ENCODE measurements around the gene ZNRD2.
A peak's percentile ranks its signal among the peaks of the same experiment; 100 is the strongest.

The ZNRD2 gene

GRCh38 chr11:65592858-65593517, 22.7 kb downstream of the ZNRD2 start:
- no peak for TF ChIP-seq EZH2phosphoT487 (conservative IDR thresholded peaks at IDR 0.05; ENCODE audit: low read length)
- TF ChIP-seq, protein P1, sequence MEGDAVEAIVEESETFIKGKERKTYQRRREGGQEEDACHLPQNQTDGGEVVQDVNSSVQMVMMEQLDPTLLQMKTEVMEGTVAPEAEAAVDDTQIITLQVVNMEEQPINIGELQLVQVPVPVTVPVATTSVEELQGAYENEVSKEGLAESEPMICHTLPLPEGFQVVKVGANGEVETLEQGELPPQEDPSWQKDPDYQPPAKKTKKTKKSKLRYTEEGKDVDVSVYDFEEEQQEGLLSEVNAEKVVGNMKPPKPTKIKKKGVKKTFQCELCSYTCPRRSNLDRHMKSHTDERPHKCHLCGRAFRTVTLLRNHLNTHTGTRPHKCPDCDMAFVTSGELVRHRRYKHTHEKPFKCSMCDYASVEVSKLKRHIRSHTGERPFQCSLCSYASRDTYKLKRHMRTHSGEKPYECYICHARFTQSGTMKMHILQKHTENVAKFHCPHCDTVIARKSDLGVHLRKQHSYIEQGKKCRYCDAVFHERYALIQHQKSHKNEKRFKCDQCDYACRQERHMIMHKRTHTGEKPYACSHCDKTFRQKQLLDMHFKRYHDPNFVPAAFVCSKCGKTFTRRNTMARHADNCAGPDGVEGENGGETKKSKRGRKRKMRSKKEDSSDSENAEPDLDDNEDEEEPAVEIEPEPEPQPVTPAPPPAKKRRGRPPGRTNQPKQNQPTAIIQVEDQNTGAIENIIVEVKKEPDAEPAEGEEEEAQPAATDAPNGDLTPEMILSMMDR (IDR thresholded peaks at IDR 0.05; ENCODE audit: insufficient read depth, low read length, poor library complexity, severe bottlenecking), result no peak
- no peaks in the 10 kb centered on the region for H3K9me3 ChIP-seq (ENCODE audit: insufficient read depth, low read length)
- H3K36me3 ChIP-seq (ENCODE audit: low read length), result no peaks in the 10 kb centered on the region
- H3K9ac ChIP-seq (ENCODE audit: low read length), result no peak overlapping the region
- H4K20me1 ChIP-seq (ENCODE audit: low read depth, low read length), result no peaks in the 10 kb centered on the region
- no peak overlapping the region for H3K27ac ChIP-seq (ENCODE audit: low read depth, low read length)
- no peak overlapping the region for H3K4me2 ChIP-seq (ENCODE audit: low read depth, low read length, poor library complexity, severe bottlenecking)
- H3K4me3 ChIP-seq (ENCODE audit: insufficient read depth, low read length, poor library complexity, severe bottlenecking), result no peak overlapping the region
- no peak overlapping the region for H2AFZ ChIP-seq (ENCODE audit: low read depth, low read length, severe bottlenecking)
- no peaks in the 10 kb centered on the region for H3F3A ChIP-seq (ENCODE audit: insufficient read depth)
- H3K27me3 ChIP-seq (ENCODE audit: low read length), result no peaks in the 10 kb centered on the region
- no peaks in the 10 kb centered on the region for H3K79me2 ChIP-seq (ENCODE audit: insufficient read depth, low read length)
- no peaks in the 10 kb centered on the region for H3K9me2 ChIP-seq (replicated peaks; ENCODE audit: insufficient read depth, low read length)

- Histone ChIP-seq H3K79me2 (ENCODE audit: insufficient read depth, low read length) (no peaks in the 10 kb centered on the region), H3K9ac (ENCODE audit: low read length) (no peak overlapping the region), H3K27me3 (ENCODE audit: low read length) (no peaks in the 10 kb centered on the region), H3K36me3 (ENCODE audit: low read length) (no peaks in the 10 kb centered on the region), H3K4me3 (ENCODE audit: insufficient read depth, low read length, poor library complexity, severe bottlenecking) (no peak overlapping the region), H3K9me3 (ENCODE audit: insufficient read depth, low read length) (no peaks in the 10 kb centered on the region), H4K20me1 (ENCODE audit: low read depth, low read length) (no peaks in the 10 kb centered on the region), H3K9me2 (replicated peaks; ENCODE audit: insufficient read depth, low read length) (no peaks in the 10 kb centered on the region), H3K27ac (ENCODE audit: low read depth, low read length) (no peak overlapping the region), H3K4me2 (ENCODE audit: low read depth, low read length, poor library complexity, severe bottlenecking) (no peak overlapping the region), H3F3A (ENCODE audit: insufficient read depth) (no peaks in the 10 kb centered on the region), H2AFZ (ENCODE audit: low read depth, low read length, severe bottlenecking) (no peak overlapping the region)
- TF ChIP-seq, protein P1 (IDR thresholded peaks at IDR 0.05; ENCODE audit: insufficient read depth, low read length, poor library complexity, severe bottlenecking), result peak; percentile 43
- no peak for TF ChIP-seq EZH2phosphoT487 (conservative IDR thresholded peaks at IDR 0.05; ENCODE audit: low read length)
These were observed 23.5 kb downstream of the ZNRD2 start for GRCh38 chr11:65593518-65594414.

- no peak for TF ChIP-seq EZH2phosphoT487 (conservative IDR thresholded peaks at IDR 0.05; ENCODE audit: low read length)
- TF ChIP-seq, protein P1 (IDR thresholded peaks at IDR 0.05; ENCODE audit: insufficient read depth, low read length, poor library complexity, severe bottlenecking), result no peak
- H3F3A ChIP-seq (ENCODE audit: insufficient read depth), result no peaks in the 10 kb centered on the region
- H3K9me2 ChIP-seq (replicated peaks; ENCODE audit: insufficient read depth, low read length), result no peaks in the 10 kb centered on the region
- H3K27me3 ChIP-seq (ENCODE audit: low read length), result no peaks in the 10 kb centered on the region
- no peaks in the 10 kb centered on the region for H3K79me2 ChIP-seq (ENCODE audit: insufficient read depth, low read length)
- no peak overlapping the region for H3K4me3 ChIP-seq (ENCODE audit: insufficient read depth, low read length, poor library complexity, severe bottlenecking)
- H2AFZ ChIP-seq (ENCODE audit: low read depth, low read length, severe bottlenecking), result no peak overlapping the region
- no peak overlapping the region for H3K4me2 ChIP-seq (ENCODE audit: low read depth, low read length, poor library complexity, severe bottlenecking)
- no peaks in the 10 kb centered on the region for H3K36me3 ChIP-seq (ENCODE audit: low read length)
- H4K20me1 ChIP-seq (ENCODE audit: low read depth, low read length), result no peaks in the 10 kb centered on the region
- no peak overlapping the region for H3K9ac ChIP-seq (ENCODE audit: low read length)
- no peak overlapping the region for H3K27ac ChIP-seq (ENCODE audit: low read depth, low read length)
- H3K9me3 ChIP-seq (ENCODE audit: insufficient read depth, low read length), result no peaks in the 10 kb centered on the region
These were observed 24.9 kb downstream of the ZNRD2 start for GRCh38 chr11:65595131-65595530.
